ENCODE results near the gene KIF26A.

KIF26A gene

GRCh38 chr14:104209985-104210816 is 71.8 kb downstream of the KIF26A start:
- no peak for DNase-seq (ENCODE audit: low read depth)

GRCh38 chr14:104210817-104211195 is 72.4 kb downstream of the KIF26A start:
- DNase-seq (ENCODE audit: low read depth): no peak

DNA sequence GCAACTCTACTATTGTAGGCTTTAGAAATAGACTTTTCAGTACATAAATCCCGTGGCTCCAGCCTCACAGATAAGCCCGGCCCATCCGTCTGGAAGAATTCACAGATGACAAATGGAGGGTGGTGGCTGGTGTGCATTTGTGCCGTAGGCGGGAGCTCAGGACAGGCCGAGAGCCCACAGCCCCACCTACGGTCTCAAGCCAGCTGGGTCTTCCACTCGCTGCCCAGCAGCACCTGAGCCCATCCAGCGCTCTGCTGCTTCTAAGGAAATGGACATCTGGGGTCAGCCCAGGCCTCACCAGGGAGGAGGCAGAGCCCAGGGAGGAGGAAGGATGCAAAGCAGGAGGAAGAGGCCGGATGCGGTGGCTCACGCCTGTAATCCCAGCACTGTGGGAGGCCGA is 72.8 kb downstream of the KIF26A start:
- no peak for DNase-seq (ENCODE audit: low read depth)

DNA sequence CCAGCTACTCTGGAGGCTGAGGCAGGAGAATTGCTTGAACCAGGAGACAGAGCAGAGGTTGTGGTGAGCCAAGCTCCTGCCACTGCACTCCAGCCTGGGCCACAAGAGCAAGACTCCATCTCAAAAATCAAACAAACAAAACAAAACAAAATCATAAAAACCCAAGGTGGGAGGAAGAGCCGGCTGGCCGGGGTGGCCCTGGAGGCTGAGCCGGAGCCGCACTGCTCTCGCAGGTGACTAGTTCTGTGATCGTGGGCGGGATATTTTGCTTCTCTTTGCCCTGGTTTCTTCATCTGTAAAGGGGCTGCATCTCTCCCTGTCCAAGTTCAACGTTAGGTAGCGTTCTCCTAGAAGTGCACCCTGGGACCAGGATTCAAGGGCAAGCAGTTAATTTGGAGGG is 73.4 kb downstream of the KIF26A start:
- DNase-seq (ENCODE audit: low read depth): no peak

GRCh38 chr14:104212206-104213095 is 74.1 kb downstream of the KIF26A start:
- no peak for DNase-seq (ENCODE audit: low read depth)

- DNase-seq (ENCODE audit: low read depth): no peak
These were observed 75.1 kb downstream of the KIF26A start for GRCh38 chr14:104213301-104214034.

GRCh38 chr14:104214431-104215218 is 76.2 kb downstream of the KIF26A start:
- DNase-seq (ENCODE audit: low read depth): no peak

GRCh38 chr14:104215706-104216334 is 77.4 kb downstream of the KIF26A start:
- no peak for DNase-seq (ENCODE audit: low read depth)

GRCh38 chr14:104216457-104216856 is 78.1 kb downstream of the KIF26A start:
- no peak for DNase-seq (ENCODE audit: low read depth)

DNA sequence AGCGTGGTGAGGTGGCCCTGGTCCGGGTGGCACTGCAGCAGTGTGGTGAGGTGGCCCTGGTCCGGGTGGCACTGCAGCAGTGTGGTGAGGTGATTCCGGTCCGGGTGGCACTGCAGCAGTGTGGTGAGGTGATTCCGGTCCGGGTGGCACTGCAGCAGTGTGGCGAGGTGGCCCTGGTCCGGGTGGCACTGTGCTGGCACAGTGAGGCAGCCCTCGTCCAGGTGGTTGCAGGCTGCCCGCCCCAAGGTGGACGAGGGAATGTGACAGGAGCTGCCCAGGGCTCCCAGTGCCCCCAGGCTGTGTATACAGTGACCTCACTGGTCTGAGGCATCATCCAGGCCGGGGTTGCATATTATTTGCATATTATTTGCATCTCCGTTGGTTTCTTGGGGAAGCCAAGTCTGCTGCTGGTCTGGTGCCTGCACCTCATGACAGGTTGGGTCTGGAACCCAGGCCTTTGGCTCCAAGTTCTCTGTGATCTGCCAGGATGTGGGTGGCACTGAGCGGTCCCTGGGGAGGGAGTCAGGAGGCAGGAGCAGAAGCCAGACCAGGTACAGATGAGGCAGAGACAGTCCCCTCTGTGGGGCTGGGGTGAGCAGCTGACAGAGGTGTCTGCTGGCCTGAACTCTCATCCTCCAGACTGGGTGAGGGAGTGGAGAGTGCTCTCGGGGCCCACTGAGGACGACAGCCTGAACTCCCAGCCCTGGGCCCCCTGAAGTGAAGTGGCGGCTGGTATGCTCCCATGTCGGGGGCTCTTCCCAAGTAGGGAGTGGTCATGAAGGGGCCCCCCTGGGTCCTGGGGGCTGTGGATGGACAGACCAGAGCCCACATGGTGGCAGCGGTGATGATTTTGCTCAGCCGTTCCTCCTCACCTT is 79.3 kb downstream of the KIF26A start:
- no peak for DNase-seq (ENCODE audit: low read depth)

GRCh38 chr14:104218361-104219180 is 80.2 kb downstream of the KIF26A start:
- no peak for DNase-seq (ENCODE audit: low read depth)

GRCh38 chr14:104219731-104220214 is 81.4 kb downstream of the KIF26A start:
- DNase-seq (ENCODE audit: low read depth): no peak

GRCh38 chr14:104220215-104221070 is 82.1 kb downstream of the KIF26A start:
- DNase-seq (ENCODE audit: low read depth): no peak

DNA sequence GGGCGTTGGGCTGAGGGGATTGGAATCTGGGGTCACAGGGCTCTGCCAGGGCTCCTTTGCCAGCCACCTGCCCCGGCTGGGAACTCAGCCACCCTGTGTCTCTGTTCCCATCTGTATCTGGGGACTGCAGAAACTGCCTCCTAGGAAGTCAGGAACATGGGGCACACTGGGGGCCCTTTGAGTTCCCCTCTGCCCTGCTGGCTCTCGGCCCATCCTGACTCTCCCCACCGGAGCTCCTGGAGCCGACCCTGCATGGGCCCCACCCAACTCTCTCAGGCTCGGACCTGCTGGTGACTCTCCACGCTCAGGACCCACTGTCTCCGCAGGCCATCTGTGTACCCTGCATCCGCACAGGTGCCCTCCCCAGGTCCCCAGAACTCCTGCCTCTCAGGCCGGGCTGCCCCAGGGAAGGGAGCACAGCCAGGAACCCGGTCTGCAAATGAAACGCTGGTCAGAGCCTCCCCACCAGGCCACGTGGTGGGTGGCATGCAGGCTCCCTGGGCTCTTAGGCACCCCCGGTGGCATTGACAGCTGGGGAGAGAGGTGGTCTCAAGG is 82.8 kb downstream of the KIF26A start:
- DNase-seq (ENCODE audit: low read depth): no peak

- no peak for DNase-seq (ENCODE audit: low read depth)
These were observed 83.4 kb downstream of the KIF26A start for GRCh38 chr14:104221636-104222369.

DNA sequence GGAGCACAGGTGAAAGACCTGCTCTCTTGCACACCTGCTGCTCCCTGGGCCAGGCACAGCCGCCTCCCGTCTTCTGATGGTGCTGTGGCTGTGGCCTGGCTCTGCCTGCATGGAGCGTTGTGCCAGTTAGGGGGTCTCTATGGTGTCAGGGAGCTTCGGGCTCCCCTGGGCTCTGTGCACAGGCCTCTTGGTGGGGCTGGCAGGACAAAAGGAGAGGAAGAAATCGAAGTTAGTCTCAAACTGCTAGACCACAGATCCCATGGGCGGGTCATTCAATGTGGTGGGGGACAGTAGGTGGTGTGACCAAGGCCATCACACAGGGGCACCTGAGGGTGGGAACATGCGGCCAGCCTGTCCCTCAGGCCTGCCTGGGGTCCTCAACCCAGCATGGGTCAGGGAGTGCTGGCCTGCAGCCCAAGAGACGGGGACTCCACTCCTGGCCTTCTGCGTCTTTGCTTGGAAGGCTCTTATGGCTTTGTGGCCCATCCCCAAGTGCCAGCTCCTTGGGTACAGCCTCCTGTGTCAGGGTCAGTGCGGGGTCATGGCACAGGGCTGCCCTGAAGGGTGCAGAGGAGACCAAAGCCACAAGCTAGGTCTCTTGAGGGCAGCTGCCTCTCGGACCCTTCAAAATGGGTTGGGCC is 84.1 kb downstream of the KIF26A start:
- no peak for DNase-seq (ENCODE audit: low read depth)

Measured in fibroblast of the conjunctiva (primary cell).